ENCODE data around the gene ATP11B.
"Not testable (repeated sequence)": the region's sequence is repeated elsewhere in the genome, so short reads cannot be mapped to it uniquely, and the experiment has no call there.

The ATP11B gene

DNA sequence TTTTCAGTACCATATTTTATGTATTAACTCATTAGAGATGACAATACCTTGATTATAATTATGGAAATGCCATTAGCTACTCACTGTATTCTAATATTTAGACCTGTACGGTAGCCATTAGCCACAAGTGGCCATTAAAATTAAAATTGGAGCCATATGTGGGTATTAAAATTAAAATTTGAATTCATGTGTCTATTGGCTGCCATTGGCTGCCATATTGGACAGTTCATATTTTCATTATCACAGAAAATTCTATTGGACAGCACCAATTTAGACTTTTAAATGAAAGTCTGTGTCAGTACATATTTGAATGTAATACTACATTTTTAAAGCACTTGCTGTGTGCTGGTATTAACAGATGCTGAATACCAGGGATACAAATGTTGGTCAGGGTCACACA, 3.0 kb downstream of the ATP11B start:
- DNase-seq, result no peak

DNA sequence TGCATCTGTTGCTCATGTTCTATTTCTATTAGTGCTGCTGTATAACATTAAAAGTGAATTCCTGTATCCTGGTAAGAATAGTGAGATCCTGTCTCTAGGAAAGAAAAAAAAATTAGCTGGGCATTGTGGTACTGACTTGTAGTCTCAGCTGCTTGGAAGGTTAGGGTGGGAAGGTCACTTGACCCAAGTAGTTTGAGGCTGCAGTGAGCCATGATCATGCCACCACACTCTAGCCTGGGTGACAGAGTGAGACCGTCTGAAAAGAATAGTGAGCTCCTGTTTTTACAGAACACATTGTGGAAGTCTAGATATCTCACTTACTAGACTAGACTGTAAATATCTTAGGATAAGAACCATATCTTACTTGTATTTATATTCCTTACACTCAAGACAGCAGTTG, 4.6 kb downstream of the ATP11B start:
- no peak for DNase-seq

DNA sequence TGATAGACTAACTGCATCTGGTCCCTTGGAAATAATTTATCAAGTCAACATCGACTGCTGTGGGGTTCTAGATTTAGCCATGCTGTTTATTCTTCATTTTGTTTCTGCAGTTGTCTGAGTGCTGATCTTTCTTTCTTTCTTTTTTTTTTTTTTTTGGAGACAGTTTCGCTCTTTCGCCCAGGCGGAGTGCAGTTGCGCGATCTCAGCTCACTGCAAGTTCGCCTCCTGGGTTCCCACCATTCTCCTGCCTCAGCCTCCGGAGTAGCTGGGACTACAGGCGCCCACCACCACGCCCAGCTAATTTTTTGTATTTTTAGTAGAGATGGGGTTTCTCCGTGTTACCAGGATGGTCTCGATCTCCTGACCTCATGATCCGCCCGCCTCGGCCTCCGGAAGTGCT, 5.8 kb downstream of the ATP11B start:
- DNase-seq, result not testable (repeated sequence)

DNA sequence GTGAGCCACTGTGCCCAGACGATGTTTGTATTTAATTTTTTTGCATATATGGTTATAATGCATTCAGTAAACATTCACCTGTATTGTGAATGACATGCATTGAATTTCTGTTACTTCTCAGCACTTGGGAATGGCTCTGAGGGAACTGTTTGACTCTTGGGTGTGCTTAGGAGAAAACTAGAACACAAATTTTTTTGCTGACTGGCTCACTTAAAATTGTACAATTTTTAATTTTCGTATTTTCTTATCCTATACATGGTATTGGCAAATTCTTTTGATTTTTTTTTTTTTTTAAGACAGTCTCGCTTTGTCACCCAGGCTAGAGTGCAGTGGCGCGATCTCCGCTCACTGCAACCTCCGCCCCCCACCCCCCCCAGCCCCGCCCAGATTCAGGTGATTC, 7.2 kb downstream of the ATP11B start:
- no peak for DNase-seq

DNA sequence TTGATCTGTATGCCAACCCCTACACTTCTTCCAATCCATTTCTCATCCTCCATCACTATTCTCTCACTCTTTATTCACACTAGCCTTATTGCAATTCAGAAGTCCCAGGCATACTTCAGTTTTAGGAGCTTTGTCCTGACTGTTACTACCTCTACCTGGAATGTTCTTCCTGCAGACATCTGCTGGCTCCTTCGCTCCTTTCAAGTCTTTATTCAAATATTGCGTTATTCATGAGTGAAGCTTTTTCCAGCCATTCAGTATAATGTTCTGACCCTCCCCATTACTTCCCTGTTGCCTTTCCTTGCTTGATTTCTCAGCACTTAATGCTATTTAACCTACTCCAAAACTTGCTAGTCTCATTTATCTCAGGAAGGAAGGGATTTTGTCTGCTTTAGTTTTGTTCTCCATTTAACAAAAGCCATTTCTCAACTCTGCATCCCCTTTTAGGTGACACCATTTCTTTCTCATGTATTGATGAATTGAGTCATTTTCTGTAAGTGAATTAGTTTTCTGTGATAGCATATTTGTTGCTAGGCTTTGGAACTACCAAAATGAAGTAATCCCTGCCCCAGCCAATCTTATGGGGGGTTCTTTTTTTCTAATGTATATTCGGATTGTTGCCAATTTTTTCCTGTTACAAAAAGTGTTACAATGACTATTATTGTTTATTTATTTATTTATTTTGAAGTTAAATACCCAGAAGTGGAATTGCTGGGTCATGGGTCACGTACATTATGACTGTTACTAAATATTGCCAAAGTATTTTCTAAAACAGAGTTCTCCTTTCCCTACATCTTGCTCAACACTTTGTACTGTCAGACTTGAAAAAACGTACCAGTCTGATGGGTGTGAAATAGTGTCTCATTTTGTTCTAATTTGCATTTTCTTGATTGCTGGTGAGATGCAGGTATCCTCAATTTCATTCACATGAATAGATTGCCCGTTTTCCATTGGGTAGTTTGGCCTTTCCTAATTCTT, 9.4 kb downstream of the ATP11B start:
- DNase-seq, result no peak

DNA sequence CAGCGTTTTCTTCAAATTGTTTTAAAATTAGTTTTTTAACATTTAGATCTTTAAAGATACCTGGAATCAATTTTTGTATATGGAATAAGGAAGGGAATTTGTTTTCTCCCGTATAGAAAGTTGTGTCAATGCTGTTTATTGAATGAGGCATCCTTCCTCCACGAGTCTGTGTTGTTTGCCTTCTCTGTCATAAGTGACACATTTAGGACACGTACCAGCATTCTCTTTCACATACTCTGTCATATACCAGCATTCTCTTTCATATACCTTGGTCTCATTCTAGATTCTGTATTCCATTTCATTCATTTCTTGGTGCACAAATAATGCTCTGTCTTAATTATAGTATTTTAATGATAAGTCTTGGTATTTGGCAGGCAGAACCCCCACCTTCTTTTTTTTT, 10.3 kb downstream of the ATP11B start:
- no peak for DNase-seq

DNA sequence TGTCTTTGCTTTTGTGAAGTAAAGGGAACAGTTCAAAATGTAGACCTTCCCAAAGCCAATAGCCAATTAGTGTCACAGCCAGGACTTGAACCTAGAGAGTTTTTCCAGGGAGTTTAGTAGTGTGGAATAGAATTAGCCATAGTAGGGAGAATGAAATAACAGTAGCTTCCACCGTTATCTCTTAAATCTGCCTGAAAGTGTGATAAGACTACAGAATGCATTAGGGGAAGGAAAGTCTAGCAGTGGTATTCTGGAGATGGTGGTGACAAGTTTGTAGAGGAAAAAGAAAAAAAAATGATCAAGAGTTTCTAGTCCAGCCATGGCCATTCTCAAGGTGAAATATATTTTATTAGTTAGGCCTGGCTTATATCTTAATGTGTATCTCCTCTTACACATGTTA, 13.8 kb downstream of the ATP11B start:
- no peak for DNase-seq

DNA sequence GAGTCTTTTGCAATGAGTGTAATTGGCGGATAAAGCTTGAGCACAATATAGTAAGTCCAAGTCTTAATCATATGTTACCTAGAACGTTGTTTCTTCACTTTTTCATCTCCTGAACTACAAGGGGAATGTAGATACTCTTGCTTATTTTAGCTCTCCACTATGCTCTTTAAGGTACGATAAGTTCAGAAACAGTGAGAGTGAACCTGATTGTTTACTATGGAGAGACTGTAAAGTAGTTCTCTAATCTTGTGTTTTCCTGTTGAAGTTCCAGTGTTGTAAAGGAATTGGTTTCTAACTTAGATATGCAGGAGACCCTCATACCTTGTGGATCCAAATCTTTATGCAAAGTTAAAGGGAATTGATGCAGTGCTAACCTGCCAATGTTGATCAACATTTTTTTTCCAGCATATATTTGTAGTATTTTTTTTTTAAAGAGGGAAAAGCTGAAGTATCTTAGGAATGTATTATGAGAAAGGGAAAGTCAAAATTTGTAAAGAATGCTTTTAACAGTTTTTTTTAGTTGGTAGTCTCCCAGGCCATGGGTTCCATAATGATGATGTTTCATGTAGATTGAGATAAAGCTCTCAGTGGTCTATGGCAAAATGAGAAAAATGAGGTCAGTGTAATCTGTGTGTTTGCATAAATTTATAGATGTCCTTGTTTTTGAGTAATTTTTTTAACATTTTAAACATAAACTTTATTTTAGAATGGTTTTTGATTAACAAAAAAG, 14.9 kb downstream of the ATP11B start:
- DNase-seq, result no peak

DNA sequence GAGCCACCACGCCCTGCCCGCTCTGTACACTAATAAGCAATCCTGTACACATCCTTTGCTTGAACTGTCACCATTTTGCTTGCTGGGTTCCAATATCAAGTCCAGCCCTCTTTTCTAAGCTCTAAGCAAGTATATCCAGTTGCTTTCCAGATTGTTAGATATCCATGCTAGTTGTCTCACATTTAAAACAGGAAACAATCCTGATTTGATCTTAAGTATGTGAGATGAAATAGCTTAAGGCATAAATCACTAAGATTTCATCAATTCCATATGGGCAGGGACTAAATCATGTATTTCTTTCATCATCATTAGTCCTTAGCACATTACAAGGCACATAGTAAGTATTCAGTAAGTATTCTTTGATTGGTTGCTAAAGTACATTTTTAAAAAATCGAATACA, 16.2 kb downstream of the ATP11B start:
- no peak for DNase-seq

DNA sequence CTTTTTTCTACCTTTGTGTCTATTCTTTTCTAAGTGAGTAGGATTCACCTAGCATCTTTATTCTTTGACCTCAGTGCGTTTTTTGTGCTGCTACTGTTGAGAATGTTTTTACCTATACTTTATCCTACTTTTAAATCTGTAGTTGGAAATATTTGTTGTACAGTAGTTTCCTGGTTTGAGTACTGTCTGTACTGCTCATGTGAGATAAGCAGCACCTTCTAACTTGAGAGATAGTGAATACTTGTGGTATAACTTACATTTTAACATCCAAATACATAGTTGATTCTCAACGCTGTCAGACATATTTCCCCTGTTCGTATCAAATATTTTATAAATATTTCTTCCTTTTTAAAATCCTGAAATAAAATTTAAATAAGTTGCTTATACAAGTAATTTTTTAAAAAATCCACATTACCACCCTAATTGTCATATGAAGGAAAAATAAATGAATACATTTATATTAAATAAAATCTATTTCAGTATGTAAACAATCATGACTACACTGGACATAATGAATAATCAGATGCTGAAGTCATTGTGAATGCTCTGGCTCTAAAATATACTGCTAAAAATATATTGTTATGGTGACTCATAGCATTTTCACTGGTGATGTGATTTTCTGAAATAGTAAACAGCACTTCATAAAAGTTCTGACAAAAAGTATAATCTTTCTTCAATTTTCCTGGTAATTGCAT, 17.4 kb downstream of the ATP11B start:
- no peak for DNase-seq

DNA sequence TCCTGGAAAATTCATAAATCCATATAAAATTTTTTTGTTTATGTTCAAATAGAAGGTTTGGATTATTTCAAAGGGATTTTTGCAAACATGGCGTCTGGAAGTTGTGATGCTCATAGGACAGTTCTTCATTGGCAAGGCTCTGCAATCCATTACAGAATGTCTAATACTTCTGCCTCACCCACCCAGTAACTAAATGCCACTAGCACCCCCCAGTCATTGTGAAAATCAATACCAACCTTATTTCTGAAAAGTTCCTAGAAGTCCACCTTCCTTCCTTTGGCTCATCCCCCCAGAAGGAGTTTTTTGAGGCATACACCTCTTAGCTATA, 17.9 kb downstream of the ATP11B start:
- no peak for DNase-seq

DNA sequence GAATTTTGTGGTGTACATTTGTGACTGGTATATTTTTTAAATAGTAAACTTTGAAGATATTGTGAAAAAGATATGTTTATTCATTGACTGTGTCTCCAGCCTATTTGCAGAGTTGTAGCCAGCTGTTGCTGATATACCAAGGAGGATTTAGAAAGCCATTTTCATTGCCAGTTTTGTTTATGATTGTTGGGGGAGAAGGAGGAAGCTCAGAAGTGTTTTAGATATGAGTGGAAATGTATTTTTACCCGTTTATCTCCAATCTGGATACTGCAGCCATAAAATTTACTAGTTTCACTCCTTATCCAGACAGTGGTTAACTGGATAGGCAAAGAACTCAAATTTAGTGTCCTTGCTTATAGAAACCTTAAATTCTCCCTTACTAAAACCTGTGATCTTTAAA, 18.8 kb downstream of the ATP11B start:
- no peak for DNase-seq

DNA sequence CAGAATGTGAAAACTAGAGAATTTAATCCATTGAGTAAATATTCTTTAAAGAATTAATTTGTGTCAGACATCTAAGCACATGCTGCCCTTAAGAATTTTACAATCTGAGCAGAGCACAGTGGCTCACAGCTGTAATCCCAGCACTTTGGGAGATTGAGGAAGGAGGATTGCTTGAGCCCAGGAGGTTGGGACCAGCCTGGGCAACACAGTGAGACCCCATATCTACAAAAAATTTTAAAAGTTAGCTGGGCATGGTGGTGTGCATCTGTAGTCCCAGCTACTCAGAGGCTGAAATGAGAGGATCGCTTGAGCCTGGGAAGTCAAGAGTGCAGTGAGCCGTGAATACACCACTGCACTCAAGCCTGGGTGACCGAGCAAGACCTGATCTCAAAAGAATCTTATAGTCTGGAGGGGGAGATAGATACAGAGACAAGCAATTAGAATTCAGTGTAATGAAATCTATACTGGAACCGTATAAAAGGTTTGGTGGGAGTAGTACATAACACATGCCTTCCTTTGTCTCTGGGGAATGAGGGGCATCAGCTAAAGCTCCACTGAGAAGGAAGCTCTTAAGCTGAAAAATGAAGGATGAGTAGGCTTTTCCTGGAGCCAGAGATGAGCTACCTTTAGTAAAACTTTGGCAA, 21.2 kb downstream of the ATP11B start:
- no peak for DNase-seq

DNA sequence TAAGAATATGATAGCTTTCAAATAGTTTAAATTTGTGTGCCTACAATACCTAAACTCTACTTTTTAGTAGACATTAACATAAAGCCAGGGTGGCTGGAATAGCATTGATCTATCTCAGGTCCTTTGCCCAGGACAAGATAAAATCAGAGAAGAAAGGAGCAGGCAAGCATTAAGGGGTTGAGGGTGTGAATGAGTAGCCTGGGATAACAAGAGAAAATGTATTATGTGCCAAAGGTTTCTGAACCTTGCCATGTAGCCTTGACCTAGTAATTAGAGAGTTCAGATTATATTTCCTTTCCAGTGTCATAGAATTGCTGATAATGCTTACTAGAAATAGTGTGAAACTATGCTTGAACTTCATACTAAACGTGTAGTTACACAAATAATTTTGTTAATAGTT, 22.9 kb downstream of the ATP11B start:
- DNase-seq, result no peak

DNA sequence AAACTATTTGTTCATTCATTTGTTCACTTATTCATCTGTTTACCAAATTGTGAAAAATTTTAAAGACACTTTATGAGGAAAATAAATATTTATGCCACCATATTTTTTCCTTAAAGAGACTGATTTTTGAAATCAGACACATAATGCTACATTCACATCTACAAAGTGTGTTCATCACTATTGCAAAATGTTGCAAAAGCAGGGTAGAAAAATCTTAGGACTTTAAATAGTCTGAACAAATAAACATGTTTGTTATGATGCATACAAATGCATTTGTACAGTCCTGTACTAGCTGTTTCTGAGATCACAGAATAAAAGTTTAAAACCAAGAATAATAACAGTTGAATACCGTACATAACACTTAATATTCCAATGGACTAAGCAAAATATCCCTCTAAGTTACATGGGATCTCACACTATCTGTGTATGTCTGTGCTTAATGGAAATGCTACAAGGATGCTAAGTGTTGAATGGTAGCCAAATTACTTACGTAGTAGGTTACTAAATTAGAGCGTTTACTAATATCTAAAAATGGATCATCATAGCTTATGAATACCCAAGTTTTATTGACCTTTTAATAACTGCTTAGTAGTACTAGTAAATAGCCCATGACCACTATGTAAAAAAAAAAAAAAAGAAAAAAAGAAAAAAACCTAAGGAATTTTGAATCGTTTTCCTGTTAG, 25.1 kb downstream of the ATP11B start:
- no peak for DNase-seq

DNA sequence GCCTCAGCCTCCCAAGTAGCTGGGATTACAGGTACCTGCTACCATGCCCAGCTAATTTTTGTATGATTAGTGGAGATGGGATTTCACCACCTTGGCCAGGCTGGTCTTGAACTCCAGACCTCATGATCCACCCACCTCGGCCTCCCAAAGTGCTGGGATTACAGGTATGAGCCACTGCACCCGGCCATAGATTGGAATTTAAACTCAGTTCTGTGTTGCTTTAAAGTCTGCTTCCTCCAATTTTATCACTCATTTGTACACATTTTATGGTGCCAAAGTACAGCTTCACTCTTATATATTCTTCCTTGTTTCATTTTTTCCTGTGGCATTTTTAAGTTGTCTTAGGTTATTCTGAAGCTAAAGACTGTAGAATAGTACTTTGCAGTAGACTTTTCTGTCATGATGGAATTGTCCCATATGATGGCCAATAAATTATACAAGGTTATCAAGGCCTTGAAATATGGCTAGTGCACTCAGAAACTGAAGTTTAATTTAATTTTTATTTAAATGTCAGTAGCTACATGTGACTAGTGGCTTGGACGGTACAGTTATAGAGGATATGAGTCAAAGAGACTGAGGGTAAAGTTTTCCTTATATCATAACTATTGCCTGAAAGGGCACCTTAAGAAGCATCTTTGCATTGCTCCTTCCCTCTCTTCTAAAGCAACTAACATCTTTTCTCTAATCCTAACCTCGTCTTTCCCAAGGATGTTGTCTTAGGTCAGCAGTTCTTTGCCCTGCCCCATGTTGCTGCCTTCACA, 28.1 kb downstream of the ATP11B start:
- DNase-seq, result no peak

DNA sequence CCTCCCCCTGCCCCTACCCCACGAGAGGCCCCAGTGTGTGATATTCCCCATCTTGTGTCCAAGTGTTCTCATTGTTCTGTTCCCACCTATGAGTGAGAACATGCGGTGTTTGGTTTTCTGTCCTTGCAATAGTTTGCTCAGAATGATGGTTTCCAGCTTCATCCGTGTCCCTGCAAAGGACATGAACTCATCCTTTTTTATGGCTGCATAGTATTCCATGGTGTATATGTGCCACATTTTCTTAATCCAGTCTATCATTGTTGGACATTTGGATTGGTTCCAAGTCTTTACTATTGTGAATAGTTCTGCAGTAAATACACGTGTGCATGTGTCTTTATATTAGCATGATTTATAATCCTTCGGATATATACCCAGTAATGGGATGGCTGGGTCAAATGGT, 29.0 kb downstream of the ATP11B start:
- DNase-seq, result not testable (repeated sequence)

DNA sequence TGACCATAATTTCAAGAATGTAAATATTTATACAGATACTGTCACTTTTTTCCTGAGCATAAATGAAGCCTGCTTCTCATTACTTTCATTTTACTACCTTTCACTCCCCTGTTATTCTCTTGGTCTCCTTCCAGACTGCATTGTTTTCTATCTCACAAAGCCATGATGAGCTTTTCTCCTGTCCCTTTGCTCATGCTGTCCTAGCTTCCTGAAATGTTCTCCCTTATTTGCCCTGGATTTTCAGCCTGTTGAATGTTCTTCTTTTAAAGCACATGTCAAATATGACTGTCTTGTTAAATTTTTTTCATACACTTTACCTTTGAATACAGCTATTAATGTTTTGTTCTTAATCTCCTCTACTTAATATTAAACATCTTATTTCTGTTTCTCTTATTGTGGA, 31.7 kb downstream of the ATP11B start:
- no peak for DNase-seq

DNA sequence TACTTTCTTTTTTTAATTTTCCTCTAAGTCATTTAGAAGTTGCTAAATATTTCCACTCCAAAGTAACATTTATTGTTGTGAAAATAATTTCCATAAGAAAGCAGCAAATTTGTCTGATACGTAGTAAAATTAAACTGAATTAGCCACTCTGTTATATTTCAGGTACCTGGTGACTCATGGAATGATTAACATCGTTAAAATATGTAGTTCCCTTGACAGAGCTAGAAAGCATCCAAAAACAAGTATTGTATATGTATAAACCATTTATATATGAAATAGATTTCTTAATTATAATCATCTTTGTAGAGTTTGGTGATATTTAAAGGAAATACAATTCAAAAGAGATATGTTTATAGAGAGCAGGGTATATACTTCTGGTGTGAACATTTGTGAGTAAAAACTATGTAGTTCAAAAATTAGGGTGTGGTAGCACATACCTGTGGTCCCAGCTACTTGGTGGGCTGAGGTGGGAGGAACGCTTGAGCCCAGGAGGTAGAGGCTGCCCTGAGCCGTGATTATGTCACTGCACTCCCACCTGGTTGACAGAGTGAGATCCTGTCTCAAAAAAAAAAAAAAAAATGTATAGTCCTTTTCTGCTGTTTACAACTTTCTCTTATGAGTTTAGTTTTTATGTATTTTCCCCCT, 36.6 kb downstream of the ATP11B start:
- no peak for DNase-seq

DNA sequence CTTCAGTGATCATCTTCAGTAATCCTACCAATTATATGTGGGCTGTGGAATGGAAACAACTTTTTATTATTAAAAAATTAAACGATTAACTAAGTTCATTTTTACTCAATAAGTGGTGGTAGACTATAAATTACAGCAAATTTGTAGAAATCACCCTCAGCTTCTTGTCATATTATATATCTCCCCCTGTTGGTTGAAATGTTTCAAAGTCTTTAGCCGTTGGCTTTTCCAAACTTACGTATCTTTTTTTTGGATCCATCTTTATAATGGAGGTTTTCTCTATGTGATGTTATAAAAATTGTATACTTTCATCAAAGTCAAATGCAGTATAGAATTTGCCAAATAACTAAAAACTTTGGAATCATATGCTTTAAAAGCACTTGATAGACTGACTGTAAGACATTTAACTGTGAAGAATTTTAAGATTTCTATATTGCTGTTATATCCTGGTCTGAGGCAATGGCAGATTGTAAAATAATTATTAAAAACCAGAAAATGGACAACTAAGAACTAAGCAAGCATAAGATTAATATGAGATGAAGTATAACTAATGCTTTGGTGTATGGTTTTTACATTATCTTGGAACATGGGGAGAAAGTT, 44.7 kb downstream of the ATP11B start:
- no peak for DNase-seq

DNA sequence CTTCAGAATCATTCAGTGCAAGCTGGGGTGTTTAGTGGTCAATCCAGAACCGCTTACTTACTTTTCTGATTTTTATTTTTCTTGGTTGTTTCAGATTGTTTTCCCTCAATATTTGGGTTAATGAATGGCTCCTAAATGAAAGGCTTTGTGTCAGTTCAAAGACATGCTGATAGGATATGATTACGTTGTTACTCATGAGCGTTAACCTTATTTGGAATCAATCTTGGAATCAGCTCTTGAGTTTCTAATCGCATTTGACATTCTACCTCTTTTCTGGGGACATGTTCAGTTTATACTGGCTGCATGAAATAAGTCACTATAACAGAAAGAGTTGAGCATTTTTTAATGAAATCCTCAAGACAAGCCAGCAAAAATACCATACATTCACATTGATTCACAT, 50.2 kb downstream of the ATP11B start:
- DNase-seq, result no peak
